Subcutaneous adipose tissue (tissue), 4 donors: ENCODE results near the gene ARL14EP. TPM values are rescaled to one million over a fixed set of nuclear protein-coding genes. Genes with fewer than 3 reads are reported as not detected.

Experiments
- total RNA-seq, 4 donors: library from RNA; depleted of rRNA; stranded (reverse); fragments of >200 nt; gene quantifications; one replicate each; pipeline ENCODE4 v1.1.0, GENCODE V29; 2016
- TF ChIP-seq, protein P1 (sequence below): fragments of 450-650 bp; IDR thresholded peaks from one replicate; pipeline ENCODE4 v1.5.1; 2016; ENCODE audit warnings: low read depth, mild to moderate bottlenecking, control low read depth, antibody characterized with exemption, moderate library complexity

ARL14EP gene
- total RNA-seq, 4 donors from 2014 or later, result 16.0 to 28.0 (median 21.9) TPM

DNA sequence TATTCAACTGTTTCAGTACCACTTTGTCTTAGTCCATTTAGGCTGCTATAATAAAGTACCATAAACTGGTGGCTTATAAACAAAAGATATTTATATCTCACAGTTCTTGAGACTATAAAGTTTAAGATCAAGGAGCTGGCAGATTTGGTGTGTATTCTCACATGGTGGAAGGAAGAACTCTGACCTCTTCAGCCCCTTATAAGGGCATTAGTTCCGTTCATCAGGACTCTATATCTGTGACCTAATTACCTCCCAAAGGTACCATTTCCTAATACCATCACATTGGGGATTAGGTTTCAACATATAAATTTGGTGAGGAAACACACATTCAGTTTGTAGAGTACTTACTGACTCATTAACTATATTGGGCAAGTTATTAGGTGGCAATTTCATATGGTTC lies 10.7 kb upstream of the ARL14EP start:
- TF ChIP-seq, protein P1, sequence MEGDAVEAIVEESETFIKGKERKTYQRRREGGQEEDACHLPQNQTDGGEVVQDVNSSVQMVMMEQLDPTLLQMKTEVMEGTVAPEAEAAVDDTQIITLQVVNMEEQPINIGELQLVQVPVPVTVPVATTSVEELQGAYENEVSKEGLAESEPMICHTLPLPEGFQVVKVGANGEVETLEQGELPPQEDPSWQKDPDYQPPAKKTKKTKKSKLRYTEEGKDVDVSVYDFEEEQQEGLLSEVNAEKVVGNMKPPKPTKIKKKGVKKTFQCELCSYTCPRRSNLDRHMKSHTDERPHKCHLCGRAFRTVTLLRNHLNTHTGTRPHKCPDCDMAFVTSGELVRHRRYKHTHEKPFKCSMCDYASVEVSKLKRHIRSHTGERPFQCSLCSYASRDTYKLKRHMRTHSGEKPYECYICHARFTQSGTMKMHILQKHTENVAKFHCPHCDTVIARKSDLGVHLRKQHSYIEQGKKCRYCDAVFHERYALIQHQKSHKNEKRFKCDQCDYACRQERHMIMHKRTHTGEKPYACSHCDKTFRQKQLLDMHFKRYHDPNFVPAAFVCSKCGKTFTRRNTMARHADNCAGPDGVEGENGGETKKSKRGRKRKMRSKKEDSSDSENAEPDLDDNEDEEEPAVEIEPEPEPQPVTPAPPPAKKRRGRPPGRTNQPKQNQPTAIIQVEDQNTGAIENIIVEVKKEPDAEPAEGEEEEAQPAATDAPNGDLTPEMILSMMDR, result no peak

DNA sequence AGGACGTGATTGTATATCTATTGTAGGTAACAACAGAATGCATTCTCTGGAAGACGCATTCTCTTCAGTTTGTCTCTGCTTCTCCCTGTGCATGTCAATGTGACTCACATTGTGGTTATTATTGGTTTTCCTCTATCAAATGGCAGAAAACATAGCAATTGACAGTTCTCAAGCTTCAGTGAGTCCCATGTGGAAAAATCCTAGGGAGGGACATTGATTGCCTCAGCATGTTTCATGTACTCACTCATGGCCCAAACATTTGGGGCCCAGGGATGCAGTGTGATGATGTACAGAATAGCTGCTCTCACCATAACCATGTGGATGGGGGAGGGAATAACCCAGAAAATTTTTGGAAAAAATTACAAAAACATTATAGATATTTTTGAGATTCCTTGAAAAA lies 9.3 kb upstream of the ARL14EP start:
- TF ChIP-seq, protein P1, result no peak

DNA sequence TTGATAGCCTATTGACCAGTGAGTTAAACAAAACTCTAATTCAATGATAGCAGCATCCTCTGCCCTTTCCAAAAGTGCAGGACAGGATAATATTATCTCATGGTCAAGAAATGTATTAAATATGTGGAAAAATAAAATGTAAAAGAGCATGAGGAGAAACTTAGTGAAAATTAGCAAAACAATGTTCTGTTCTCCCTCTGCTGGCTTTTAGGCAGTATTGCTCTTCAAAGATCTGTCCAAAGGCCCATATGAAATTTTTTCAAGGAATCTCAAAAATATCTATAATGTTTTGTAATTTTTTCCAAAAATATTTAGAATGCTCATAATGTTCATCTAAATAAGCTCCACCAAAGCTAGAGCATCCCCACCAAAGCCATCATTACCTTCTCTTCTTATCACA lies 8.3 kb upstream of the ARL14EP start:
- TF ChIP-seq, protein P1, result no peak

DNA sequence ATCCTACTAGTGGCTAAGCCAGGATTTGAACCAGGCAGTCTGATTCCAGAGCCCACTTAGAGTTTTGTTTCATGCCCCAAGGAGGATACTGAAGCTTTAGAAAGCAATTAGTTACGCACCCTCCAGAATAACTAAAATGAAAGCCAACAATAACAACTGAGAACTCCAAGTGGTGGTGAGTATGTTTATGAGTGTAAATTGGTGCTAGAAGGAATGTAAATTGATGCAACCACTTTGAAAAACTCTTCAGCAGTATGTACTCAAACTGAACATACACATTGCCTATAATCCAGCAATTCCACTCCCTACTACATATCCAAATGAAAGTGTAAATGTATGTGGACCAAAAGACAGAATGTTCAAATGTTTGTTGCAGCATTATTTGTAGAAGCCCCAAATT lies 6.7 kb upstream of the ARL14EP start:
- TF ChIP-seq, protein P1, result no peak

DNA sequence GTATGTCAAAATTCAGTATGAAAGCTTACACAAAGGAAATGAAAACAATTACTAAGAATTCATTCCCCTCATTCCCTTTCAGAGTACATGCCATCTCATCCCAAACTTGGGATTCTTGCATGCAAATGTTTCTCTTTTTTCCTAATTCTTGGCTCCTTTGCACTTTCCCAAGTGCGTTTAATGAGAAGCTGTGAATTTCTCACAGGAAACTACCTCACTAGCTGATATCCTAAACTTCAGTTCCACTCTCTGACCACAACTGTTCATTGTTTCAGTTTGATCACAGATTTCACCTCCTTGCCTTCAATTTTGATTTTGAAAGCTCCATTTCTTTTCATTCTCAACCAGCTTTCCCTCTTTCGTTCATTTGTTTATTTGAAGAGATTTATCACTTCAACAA lies 5.9 kb upstream of the ARL14EP start:
- TF ChIP-seq, protein P1, result no peak

DNA sequence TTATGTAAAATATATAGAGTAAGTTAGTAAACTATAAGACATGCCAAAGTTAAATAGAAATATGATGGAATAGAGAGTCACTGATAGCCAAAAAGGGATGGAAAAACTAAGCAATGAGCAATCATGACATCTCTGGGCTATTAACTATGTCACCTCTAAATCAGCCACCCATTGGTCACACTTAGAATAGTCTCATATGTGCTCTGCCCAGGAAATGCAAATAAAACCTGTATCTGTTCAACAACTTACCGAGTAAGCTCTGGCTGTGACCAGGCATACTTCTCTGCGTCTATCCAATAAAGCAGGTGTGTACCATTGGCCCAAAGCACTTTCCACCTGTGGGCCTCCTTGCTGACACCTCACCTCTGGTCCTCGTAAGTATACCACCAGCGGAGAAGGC lies 1.6 kb upstream of the ARL14EP start:
- TF ChIP-seq, protein P1, result no peak

DNA sequence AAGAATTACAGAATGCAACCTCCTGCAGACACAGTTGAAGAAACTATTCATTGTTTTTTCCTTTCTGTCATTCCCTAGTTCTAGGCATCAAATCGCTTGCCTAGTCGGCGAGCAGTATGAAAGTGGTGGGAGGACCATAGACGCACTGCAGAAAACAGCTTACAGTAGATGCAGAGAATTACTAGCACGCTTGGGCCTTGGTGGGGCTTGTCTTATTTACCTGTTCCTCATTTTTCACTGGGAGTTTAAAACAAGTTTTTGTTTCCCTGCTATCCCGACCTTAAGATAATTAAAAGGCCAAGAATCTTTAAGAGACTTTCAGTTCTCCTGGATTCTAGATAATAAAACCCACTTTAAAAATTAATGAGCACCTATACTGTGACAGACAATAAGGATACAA lies 713 bp upstream of the ARL14EP start:
- TF ChIP-seq, protein P1, result no peak
